TTC549 (cell line): Measurements from ENCODE around the gene ACTL7B.
"Not testable (repeated sequence)": the region's sequence is repeated elsewhere in the genome, so short reads cannot be mapped to it uniquely, and the experiment has no call there.

Experiments
- FAIRE-seq: peaks from 2 replicates; lab custom pipeline; 2012; peaks lifted over from hg19 to GRCh38; lab: Jason Lieb, UNC

ACTL7B gene

GRCh38 chr9:108844391-108844790, 11.4 kb downstream of the ACTL7B start:
- FAIRE-seq = no peak

GRCh38 chr9:108842610-108843295, 13.0 kb downstream of the ACTL7B start:
- FAIRE-seq = no peak

DNA sequence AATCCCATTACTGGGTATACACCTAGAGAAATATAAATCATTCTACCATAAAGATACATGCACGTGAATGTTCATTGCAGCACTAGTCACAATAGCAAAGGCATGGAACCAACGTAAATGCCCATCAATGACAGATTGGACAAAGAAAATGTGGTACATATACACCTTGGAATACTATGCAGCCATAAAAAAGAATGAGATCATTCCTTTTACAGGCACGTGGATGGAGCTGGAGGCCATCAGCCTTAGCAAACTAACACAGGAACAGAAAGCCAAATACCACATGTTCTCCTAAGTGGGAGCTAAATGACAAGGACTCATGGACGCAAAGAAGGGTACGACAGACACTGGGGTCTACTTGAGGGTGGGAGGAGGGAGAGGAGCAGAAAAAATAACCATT, 16.2 kb downstream of the ACTL7B start:
- not testable (repeated sequence) for FAIRE-seq

DNA sequence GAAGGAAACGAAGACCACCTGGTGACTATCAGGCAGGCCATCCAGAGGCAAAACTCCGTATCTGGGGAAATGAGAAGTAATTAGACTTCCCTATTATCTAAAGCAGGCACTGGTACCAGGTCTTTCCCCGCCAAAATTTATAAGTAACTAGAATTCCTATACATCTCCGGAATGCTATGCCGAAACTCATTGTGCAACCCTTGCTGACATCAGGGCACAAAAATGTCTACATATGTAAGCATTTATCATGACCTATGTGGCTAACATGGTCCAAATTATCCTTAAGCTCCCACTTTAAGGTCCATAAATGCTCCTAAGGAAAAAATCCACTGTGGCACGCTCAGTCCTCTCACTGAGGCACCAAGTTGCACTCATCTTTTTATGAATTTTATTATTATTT, 17.8 kb downstream of the ACTL7B start:
- FAIRE-seq = no peak

GRCh38 chr9:108837530-108837929, 18.3 kb downstream of the ACTL7B start:
- no peak for FAIRE-seq

DNA sequence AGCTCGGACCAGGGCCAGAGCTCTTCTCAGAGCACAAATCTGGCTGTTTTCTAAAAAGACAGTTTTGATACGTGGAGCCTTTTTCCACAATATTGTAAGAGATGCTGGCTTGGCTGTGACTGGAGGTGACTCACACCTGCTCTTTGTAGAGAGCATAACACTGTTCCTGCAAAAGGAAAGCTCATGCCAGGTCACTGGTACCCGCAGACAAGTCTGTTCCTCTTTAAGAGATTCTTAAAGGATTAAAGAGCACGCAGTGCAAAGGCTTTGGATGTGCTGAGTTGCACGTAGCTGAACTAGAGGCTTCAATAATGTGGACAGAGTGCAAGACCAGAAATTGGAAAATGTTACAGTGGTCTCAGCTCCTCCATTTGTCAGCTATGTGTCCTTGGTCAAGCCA, 19.0 kb downstream of the ACTL7B start:
- FAIRE-seq = no peak

GRCh38 chr9:108836319-108836718, 19.5 kb downstream of the ACTL7B start:
- no peak for FAIRE-seq

DNA sequence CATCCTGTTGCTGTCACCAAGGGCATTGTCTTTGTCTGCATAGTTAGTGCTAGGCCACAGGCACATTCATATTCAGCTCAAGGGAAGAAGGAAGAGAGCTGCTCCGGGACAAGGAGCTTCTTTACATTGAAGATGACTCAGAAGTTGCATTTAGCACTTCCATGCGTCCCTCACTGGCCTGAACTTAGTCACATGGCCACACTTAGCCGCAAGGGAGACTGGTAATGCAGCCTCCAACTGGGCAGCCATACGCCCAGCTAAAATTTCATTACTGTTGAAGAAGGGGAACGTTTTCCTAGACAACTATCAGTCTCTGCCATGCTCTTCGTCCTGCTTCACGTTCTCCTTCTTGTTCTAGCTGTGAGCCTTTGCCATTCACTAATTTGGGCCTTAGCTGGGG, 20.0 kb downstream of the ACTL7B start:
- no peak for FAIRE-seq

GRCh38 chr9:108834959-108835665, 20.7 kb downstream of the ACTL7B start:
- FAIRE-seq = no peak

DNA sequence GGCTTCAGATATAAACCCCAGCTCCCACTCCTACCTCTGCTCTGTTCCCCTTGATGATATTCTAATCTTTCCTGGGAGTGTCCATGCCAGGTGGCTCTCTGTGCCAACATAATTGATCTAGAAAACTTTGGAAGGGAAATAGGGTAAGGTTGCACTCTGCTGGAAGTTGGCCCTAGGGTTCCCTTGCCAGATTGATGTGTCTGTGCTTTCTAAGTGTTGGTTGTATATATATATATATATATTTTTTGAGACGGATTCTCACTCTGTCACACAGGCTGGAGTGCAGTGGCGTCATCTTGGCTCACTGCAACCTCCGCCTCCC, 23.6 kb downstream of the ACTL7B start:
- FAIRE-seq = no peak

DNA sequence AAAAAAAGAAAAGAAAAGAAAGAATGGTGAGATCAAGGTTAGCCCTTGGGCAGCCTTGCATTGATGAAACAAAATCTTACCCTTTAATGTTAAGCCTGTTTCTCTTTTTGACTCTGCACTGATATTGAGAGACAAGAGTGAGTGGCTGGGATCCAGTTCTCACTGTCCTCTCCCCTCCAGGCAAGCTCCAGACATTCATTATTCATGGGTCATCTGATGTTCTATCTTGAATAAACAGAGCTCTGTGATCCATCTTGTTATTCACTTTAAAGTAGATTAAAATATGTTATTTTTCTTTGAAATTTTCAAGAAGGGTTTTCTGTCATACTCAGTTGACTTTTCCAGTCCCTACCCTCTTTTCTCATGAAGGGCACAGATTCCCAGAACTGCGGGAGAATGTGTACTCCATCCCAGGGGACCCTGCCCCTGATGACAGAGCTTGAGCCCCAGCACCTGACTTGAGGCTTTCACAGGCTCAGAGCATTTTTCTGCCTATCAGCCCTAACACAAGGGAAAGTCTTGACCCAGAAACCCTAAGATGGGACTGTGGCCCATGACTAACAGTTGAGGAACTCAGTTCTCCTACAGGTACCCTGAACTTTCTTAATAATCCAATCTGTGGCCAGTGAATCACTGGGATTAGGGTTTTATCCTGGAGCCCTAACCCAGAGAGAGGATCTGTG, 24.1 kb downstream of the ACTL7B start:
- no peak for FAIRE-seq

DNA sequence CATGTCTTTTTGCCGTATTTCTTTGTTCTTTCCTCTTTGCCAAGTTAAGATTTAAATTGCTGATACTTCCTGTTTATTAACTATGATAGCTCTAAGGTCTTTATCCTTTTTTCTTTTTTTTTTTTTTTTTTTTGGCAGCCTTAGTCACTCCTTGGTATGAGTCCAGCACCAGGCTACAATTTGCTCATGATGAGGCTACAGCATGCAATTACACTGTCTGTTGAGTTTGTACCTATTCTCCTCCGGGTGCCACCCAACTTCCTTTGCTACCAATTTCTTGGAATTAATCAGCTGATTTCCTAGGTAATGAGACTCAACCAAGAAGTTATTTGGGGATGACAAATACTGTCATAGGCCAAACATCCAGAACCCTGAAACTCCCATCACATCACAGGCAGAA, 25.5 kb downstream of the ACTL7B start:
- FAIRE-seq = no peak

GRCh38 chr9:108823829-108824228, 32.0 kb downstream of the ACTL7B start:
- FAIRE-seq = no peak

DNA sequence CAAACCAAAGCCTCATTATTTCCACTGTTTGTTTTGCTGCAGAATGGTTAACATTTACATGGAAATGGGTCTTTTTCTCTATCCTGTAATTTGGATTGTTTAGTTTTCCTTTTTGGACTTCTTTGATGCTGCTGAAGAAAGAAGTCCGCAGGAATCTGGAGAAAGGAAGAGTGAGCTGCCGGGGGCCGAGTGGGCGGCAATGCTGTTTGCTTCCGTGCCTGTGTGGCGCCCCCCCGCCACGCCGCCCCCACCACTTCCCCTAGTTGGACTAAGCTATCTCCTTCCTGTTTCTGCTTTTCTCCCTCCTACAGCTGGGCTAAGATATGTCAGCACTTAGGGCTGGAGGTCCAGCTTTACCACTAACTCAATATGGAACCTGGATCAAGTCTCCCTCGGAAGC, 39.7 kb downstream of the ACTL7B start:
- FAIRE-seq = no peak

DNA sequence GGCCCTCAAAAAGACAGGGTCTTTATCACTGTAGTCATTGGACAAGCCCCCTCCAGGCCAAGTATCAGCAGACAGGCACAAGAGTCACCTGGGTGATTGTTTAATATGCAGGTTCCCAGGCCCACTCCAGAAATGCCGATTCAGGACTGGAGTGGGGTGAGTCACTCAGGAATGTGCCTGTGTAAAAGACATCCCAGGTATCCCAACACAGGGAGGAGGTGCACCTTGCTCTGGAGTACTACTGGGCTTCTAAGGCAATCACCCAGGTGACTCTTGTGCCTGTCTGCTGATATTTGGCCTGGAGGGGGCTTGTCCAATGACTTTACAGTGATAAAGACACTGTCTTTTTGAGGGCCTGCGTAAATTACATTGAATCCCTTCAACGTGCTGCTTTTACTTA, 40.6 kb downstream of the ACTL7B start:
- FAIRE-seq = no peak

- no peak for FAIRE-seq
Observed at GRCh38 chr9:108813951-108814601, 41.7 kb downstream of the ACTL7B start.

DNA sequence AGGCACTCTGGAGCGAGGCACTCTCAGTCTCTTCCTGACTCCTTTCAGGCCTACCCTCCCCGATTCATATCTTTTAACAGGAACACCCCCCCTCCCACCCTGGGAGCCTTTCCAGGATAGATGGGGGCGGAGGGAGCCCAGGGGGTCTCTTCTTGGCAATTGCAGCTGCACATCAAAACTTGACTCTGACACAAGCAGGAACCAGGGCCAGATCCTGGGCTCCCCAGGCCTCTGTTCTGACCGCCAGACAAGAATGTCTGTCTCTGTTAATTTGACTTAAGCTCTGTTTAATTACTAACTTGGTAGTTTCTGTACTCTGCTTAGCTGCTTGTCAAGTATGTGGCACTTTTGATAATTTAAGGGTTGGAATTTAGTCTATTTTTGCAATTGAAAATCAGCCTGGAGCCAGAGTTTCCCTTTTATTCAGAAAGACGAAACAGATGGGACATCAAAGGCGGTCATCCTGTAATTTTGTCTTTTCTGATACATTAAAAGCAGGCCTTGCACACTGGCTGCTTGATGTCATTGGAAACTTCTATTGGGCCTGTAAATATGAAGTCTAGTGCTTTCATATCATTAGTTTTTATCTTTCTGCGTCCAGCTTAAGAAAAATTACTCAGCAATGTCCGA, 43.3 kb downstream of the ACTL7B start:
- FAIRE-seq = no peak

- FAIRE-seq = no peak
Observed at GRCh38 chr9:108811944-108812343, 43.8 kb downstream of the ACTL7B start.

GRCh38 chr9:108809269-108809668, 46.5 kb downstream of the ACTL7B start:
- FAIRE-seq = no peak
